HG03280 (cell line): ENCODE data around the gene ANKRD44.

Experiments used
- ATAC-seq: cut with Tn5 transposase; IDR thresholded peaks from one replicate; pipeline ENCODE4 v1.9.1; 2021; ENCODE audit warnings: mild to moderate bottlenecking, moderate library complexity; ENCODE audit not compliant: unreplicated experiment

The ANKRD44 gene

GRCh38 chr2:196967775-196968174 lies 342.8 kb downstream of the ANKRD44 start:
- ATAC-seq = no peak

- no peak for ATAC-seq
Observed at GRCh38 chr2:196967116-196967515, 343.5 kb downstream of the ANKRD44 start.

GRCh38 chr2:196966061-196966460 lies 344.5 kb downstream of the ANKRD44 start:
- no peak for ATAC-seq

- no peak for ATAC-seq
Observed at GRCh38 chr2:196965651-196966050, 344.9 kb downstream of the ANKRD44 start.

GRCh38 chr2:196963961-196964360 lies 346.6 kb downstream of the ANKRD44 start:
- no peak for ATAC-seq

- ATAC-seq = no peak
Observed at GRCh38 chr2:196963043-196963442, 347.5 kb downstream of the ANKRD44 start.

GRCh38 chr2:196962325-196962724 lies 348.3 kb downstream of the ANKRD44 start:
- no peak for ATAC-seq

- peak; percentile 99 for ATAC-seq
Observed at GRCh38 chr2:196961889-196962288, 348.7 kb downstream of the ANKRD44 start.

- ATAC-seq = no peak
Observed at GRCh38 chr2:196959734-196960338, 350.7 kb downstream of the ANKRD44 start.

- ATAC-seq = no peak
Observed at GRCh38 chr2:196959281-196959680, 351.3 kb downstream of the ANKRD44 start.

GRCh38 chr2:196957881-196958525 lies 352.6 kb downstream of the ANKRD44 start:
- no peak for ATAC-seq

- no peak for ATAC-seq
Observed at GRCh38 chr2:196957442-196957841, 353.1 kb downstream of the ANKRD44 start.

- ATAC-seq = no peak
Observed at GRCh38 chr2:196956069-196956468, 354.5 kb downstream of the ANKRD44 start.

GRCh38 chr2:196955036-196955435 lies 355.5 kb downstream of the ANKRD44 start:
- ATAC-seq = no peak

GRCh38 chr2:196954001-196954400 lies 356.6 kb downstream of the ANKRD44 start:
- ATAC-seq = no peak

- ATAC-seq = no peak
Observed at GRCh38 chr2:196952936-196953335, 357.6 kb downstream of the ANKRD44 start.

- no peak for ATAC-seq
Observed at GRCh38 chr2:196951973-196952372, 358.6 kb downstream of the ANKRD44 start.

GRCh38 chr2:196949116-196949515 lies 361.5 kb downstream of the ANKRD44 start:
- ATAC-seq = no peak

- ATAC-seq = peak; percentile 97
Observed at GRCh38 chr2:196944570-196944969, 366.0 kb downstream of the ANKRD44 start.

GRCh38 chr2:196941398-196942078 lies 369.0 kb downstream of the ANKRD44 start:
- ATAC-seq = no peak

- no peak for ATAC-seq
Observed at GRCh38 chr2:196939371-196939770, 371.2 kb downstream of the ANKRD44 start.
